Upper lobe of right lung (tissue), 1 donor: ENCODE results near the gene CATSPERD. TPM values are rescaled to one million over a fixed set of nuclear protein-coding genes. Genes with fewer than 3 reads are reported as not detected.
"Not testable (repeated sequence)": the region's sequence is repeated elsewhere in the genome, so short reads cannot be mapped to it uniquely, and the experiment has no call there.

Experiments used
- ATAC-seq: fragments of 200-7000 bp; cut with Tn5 transposase; one replicate; pipeline ENCODE4 v1.9.1; 2020; ENCODE audit warnings: mild to moderate bottlenecking, moderate library complexity
- DNase-seq: peaks from one replicate; pipeline ENCODE4 v3.0.0-alpha.2; 2020
- H3K27ac ChIP-seq: fragments of 200-600 bp; one replicate; pipeline ENCODE4 v1.8.0; 2022
- H3K27me3 ChIP-seq: fragments of 200-600 bp; one replicate; pipeline ENCODE4 v1.8.0; 2022; ENCODE audit warnings: mild to moderate bottlenecking
- H3K36me3 ChIP-seq: fragments of 200-600 bp; one replicate; pipeline ENCODE4 v1.8.0; 2022
- H3K4me1 ChIP-seq: fragments of 200-600 bp; one replicate; pipeline ENCODE4 v1.8.0; 2022
- H3K4me3 ChIP-seq: fragments of 200-600 bp; one replicate; pipeline ENCODE4 v1.8.0; 2022; ENCODE audit warnings: mild to moderate bottlenecking
- H3K9me3 ChIP-seq: fragments of 200-600 bp; one replicate; pipeline ENCODE4 v1.8.0; 2022
- CTCF ChIP-seq: fragments of 200-600 bp; IDR thresholded peaks from one replicate; pipeline ENCODE4 v1.8.0; 2022; ENCODE audit warnings: antibody characterized with exemption
- intact Hi-C: fragments of 100-400 bp; cut with DNase I; formaldehyde crosslinking; loops from one replicate; pipeline ENCODE4 v1.11.0; 2022
- total RNA-seq: library from RNA; stranded (reverse); fragmentation: NEBNext Ultra II Directional; extraction: Animal tissue kit (Norgen Biotek cat#: 25700); gene quantifications from one replicate; pipeline ENCODE4 v1.2.1, GENCODE V29; 2021
- donor health status: DM: no; HTN: yes; CAD: no; lungs with severe emphysema.

Gene CATSPERD
- total RNA-seq, 1 donor from 2014 or later = not detected

GRCh38 chr19:5700455-5701092 lies 19.9 kb upstream of the CATSPERD start:
- Histone ChIP-seq H3K27me3 (no peaks in the 10 kb centered on the region), H3K9me3 (no peaks in the 10 kb centered on the region), H3K27ac (no peak overlapping the region), H3K36me3 (peaks cover 74% of the 10 kb centered on the region), H3K4me1 (no peaks in the 10 kb centered on the region), H3K4me3 (no peak overlapping the region)
- intact Hi-C loops = no loop called here
- no peak for TF ChIP-seq CTCF
- ATAC-seq (no peak), DNase-seq (no peak)

DNA sequence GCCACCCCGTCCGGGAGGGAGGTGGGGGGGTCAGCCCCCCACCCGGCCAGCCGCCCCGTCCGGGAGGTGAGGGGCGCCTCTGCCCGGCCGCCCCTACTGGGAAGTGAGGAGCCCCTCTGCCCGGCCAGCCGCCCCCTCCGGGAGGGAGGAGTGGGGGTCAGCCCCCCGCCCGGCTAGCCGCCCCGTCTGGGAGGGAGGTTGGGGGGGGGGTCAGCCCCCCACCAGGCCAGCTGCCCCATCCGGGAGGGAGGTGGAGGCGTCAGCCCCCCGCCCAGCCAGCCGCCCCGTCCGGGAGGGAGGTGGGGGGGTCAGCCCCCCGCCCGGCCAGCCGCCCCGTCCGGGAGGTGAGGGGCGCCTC lies 18.4 kb upstream of the CATSPERD start:
- ATAC-seq, intact Hi-C loops, DNase-seq, H3K27ac ChIP-seq, H3K27me3 ChIP-seq, H3K4me3 ChIP-seq, H3K9me3 ChIP-seq, H3K4me1 ChIP-seq: not testable (repeated sequence)
- H3K36me3 ChIP-seq = peaks cover 74% of the 10 kb centered on the region

GRCh38 chr19:5703819-5704818 lies 16.3 kb upstream of the CATSPERD start:
- intact Hi-C loops = no loop called here
- no peak overlapping the region for H3K4me3 ChIP-seq
- no peaks in the 10 kb centered on the region for H3K9me3 ChIP-seq
- DNase-seq (no peak), ATAC-seq (no peak)
- no peak overlapping the region for H3K27ac ChIP-seq
- no peaks in the 10 kb centered on the region for H3K27me3 ChIP-seq
- no peak for TF ChIP-seq CTCF
- no peaks in the 10 kb centered on the region for H3K4me1 ChIP-seq
- peaks cover 76% of the 10 kb centered on the region for H3K36me3 ChIP-seq

GRCh38 chr19:5705552-5705951 lies 14.9 kb upstream of the CATSPERD start:
- H3K36me3 ChIP-seq = peaks cover 71% of the 10 kb centered on the region

DNA sequence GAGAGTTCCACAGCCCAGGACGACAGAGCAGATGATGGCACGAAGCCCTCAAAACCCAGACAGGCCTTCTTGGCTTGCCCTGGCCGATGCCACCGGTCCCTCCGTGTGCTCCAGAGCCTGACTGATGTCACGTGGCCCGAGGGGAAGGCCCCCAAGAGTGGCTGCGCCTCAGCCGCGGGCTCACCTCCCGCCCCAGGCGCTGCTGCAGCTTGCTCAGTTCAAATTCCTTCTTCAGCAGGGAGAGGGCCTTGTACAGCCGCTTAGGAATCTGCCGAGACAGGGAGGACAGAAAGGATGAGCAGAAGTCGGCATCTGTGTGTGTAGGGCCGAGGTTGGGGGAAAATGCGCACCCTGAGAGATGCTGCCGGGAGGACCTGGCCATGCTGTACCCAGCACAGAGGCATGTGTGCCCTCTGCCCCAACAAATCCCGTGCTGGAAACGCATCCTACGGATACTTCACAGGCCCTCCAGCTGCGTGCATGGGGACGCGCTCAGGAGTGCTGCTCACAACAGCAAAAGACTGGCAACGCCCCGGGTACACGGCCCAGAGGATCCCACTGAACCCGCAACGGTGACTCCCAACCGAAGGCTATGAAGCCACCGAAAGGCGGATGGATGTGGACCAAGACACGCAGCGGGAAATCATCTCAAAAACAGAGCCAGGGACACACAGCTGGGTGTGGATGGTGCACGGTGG lies 13.4 kb upstream of the CATSPERD start:
- Histone ChIP-seq H3K4me1 (no peaks in the 10 kb centered on the region), H3K4me3 (no peak overlapping the region), H3K36me3 (peaks cover 79% of the 10 kb centered on the region), H3K9me3 (no peaks in the 10 kb centered on the region), H3K27ac (no peak overlapping the region), H3K27me3 (no peaks in the 10 kb centered on the region)
- no peak for TF ChIP-seq CTCF
- ATAC-seq (no peak), DNase-seq (no peak)
- intact Hi-C loops = no loop called here

More at GRCh38 chr19:5705552-5705951, 14.9 kb upstream of the CATSPERD start:
- H3K27ac ChIP-seq = no peak overlapping the region
- no peaks in the 10 kb centered on the region for H3K4me1 ChIP-seq
- DNase-seq (no peak), ATAC-seq (no peak)
- H3K4me3 ChIP-seq = no peak overlapping the region
- intact Hi-C loops = no loop called here
- H3K9me3 ChIP-seq = no peaks in the 10 kb centered on the region
- no peaks in the 10 kb centered on the region for H3K27me3 ChIP-seq
- no peak for TF ChIP-seq CTCF
